GM12891 (cell line): ENCODE results near the gene SCML1.

Source experiments
- DNase-seq: peaks from one replicate; pipeline ENCODE4 v3.0.0; 2011; ENCODE audit warnings: low spot score; ENCODE audit not compliant: insufficient read length
- FAIRE-seq: peaks from 2 replicates; lab custom pipeline; 2011; peaks lifted over from hg19 to GRCh38; lab: Jason Lieb, UNC
- PAX5 ChIP-seq: IDR thresholded peaks from 2 replicates; pipeline ENCODE4 v1.6.1; 2011; ENCODE audit warnings: low read length, moderate library complexity, mild to moderate bottlenecking; ENCODE audit not compliant: insufficient read depth, severe bottlenecking
- POLR2A ChIP-seq: IDR thresholded peaks from 2 replicates; pipeline ENCODE4 v1.6.1; 2011; ENCODE audit warnings: low read depth, low read length, control low read depth
- POLR2AphosphoS5 ChIP-seq: IDR thresholded peaks from 2 replicates; pipeline ENCODE4 v1.6.1; 2011; ENCODE audit warnings: low read depth, low read length, control low read depth
- POU2F2 ChIP-seq: IDR thresholded peaks from 2 replicates; pipeline ENCODE4 v1.6.1; 2011; ENCODE audit warnings: low read depth, mild to moderate bottlenecking, control low read depth, low read length, moderate library complexity
- SPI1 ChIP-seq: IDR thresholded peaks from 2 replicates; pipeline ENCODE4 v1.6.1; 2011; ENCODE audit warnings: low read depth, low read length, control low read depth
- TAF1 ChIP-seq: IDR thresholded peaks from 2 replicates; pipeline ENCODE4 v1.6.1; 2011; ENCODE audit warnings: low read depth, low read length, control low read depth

The SCML1 gene

DNA sequence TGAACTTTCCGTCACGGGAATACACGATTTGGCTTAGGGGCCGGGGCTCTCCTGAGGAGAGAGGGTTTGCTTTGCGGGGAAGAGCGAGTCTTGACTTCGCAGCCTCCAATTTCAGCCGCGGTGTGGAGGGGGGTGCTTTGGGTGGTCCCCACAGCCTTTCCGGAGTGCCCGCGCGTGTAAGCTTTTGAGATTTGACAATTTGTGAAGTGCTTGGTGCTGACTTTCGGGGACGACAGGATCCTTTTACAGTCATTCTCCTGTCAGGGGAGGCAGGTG, 355 bp downstream of the SCML1 start:
- FAIRE-seq (no peak), DNase-seq (no peak)
- TF ChIP-seq TAF1 (no peak), SPI1 (no peak), POU2F2 (no peak), PAX5 (no peak), POLR2AphosphoS5 (no peak), POLR2A (no peak)

DNA sequence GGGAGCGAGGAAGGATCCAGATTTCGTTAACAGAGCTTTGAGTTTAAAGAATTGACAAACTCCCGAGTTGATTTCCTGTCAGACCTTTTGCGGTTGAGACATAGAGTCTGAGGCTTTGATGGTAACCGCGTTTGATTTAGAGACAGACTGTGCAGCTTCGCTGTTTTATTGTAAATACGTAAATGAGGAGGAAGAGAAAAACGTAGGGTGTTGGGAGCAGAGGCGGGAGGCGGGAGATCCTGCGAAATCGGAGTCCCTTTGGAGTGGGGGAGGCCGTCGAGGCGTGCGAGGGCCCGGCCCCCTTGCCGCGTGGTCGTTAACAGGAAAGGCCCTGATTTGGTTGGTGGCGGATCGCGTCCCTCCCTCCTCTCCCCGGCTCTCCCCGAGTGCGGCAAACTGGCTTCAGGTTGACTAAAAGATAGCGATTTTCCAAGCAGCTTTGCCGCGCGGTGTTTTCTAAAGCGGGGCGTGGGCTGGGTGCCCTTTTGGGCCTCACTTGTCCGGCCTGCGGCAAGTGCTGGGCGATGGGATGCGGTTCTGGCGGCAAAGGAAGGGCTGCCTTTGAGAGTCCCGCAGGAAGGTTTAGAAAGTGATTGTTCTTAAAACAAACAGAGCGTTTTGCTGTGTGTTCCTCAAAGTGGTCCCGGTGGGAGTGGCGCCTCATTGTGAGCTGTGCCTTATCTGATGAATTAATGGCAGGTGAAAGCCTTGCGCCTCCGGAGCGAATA, 857 bp downstream of the SCML1 start:
- no peak for FAIRE-seq
- DNase-seq = no peak
- no peak for TF ChIP-seq POLR2AphosphoS5
- TF ChIP-seq POLR2A = no peak
- no peak for TF ChIP-seq POU2F2
- TF ChIP-seq TAF1 = no peak
- no peak for TF ChIP-seq SPI1
- no peak for TF ChIP-seq PAX5

DNA sequence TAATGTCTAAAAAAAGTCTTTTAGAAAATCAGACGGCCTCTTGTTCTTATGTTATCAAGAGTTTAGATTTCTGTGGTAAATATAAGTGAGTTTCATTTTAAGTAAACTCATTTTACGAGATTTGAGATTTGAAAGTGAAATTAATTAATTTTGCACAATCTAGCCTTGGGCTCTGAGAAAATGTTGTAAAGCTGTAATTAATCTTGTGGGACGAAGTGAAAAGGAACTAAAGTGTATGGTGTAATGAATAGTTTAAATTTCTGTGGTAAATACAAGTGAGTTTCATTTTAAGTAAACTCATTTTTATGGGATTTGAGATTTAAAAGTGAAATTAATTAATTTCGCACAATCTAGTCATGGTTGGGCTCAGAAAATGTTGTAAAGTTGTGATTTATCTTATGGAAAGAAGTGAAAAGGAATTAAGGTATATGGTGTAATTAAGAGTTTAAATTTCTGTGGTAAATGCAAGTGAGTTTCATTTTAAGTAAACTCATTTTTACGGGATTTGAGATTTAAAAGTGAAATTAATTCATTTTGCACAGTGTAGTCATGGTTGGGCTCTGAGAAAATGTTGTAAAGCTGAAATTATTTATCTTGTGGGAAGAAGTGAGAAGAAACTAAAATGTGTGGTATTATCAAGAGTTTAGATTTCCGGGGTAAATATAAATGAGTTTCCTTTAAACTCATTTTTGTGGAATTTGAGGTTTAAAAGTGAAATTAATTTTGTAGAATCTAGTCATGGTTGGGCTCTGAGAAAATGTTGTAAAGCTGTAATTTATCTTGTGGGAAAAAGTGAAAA, 1.6 kb downstream of the SCML1 start:
- DNase-seq (no peak), FAIRE-seq (no peak)
- TF ChIP-seq PAX5 = no peak

DNA sequence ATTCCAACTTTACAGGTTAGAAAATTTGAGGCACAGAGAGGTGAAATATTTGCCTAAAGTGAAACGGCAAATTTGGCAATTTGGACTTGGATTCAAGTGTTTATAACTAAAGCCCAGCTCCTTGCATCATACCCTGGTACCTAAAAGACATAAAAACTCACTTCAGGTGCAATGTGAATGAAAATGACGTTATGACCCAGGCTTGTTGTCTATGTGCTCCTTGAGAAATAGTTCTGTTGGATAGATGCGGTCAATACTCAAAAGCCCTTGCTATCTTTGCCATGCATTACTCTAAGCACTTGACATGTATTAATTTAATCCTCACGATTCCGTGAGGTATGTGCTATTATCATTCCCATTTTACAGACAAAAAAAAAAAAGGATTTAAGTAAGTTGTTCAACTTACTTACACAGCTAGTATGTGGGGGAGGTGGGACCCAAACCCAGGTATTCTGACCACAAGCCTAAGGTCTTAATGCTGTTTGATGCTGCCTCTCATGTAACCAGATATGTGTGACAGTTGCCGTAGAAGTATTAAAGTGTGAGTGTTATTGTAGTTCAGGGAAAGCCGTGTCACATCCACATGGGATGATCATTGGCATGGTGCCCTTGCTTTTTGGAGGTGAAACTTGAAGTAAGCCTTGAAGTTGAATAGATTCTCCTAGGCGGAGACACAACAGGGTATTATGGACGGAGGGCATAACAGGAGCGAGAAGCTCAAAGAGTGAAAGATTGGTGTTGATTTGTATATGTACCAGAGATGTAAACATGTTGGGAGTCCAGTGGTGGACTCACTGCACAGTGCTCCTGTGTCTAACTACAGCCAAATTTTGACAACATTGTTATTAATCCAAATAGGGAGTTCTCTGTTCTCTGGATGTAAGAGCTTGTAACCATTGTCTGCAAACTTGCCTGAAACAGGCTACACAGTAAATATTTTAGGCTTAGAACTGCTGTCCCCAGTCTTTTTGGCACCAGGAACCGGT, 3.1 kb downstream of the SCML1 start:
- DNase-seq (no peak), FAIRE-seq (no peak)
- TF ChIP-seq POLR2A = no peak
- TF ChIP-seq POLR2AphosphoS5 = no peak
- TF ChIP-seq TAF1 = no peak
- TF ChIP-seq PAX5 = no peak
- no peak for TF ChIP-seq POU2F2
- no peak for TF ChIP-seq SPI1

DNA sequence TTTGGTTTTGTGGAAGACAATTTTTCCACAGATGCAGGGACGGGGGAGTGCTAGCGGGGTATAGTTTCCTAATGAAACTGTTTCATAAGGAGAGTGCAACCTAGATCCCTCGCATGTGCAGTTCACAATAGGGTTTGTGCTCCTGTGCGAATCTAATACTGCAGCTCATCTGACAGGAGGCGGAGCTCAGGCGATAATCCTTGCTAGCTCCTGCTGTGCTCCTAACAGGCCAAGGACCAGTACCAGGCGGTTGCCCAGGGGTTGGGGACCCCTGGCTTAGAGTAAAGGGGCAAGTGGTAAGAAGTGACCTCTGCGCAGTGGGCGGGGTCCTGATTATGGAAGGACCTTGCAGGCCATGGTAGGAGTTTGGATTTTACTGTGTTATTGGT, 3.8 kb downstream of the SCML1 start:
- FAIRE-seq (no peak), DNase-seq (no peak)
- no peak for TF ChIP-seq SPI1

DNA sequence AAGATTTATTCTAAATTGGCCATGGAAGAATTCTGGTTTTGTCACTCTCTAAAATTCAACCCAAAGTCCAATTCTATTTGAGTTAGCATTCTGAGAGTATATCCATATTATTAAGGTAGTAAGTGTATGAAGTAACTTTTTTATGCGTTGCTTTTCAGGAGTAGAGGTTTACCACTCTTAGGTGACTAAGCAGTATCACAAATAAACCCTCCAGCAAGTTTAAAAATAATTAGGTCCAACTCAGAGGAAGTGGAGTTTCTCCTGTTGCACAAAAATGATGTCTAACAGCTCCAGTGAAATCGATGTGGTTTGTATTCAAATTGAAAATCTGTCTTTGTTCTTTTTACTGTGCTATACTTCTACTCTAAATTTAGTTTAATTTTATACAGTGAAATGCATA, 6.6 kb downstream of the SCML1 start:
- TF ChIP-seq TAF1 = no peak
- no peak for TF ChIP-seq POLR2A
- no peak for TF ChIP-seq SPI1
- no peak for TF ChIP-seq POU2F2
- no peak for TF ChIP-seq PAX5
- TF ChIP-seq POLR2AphosphoS5 = no peak
- DNase-seq = no peak
- FAIRE-seq = no peak

DNA sequence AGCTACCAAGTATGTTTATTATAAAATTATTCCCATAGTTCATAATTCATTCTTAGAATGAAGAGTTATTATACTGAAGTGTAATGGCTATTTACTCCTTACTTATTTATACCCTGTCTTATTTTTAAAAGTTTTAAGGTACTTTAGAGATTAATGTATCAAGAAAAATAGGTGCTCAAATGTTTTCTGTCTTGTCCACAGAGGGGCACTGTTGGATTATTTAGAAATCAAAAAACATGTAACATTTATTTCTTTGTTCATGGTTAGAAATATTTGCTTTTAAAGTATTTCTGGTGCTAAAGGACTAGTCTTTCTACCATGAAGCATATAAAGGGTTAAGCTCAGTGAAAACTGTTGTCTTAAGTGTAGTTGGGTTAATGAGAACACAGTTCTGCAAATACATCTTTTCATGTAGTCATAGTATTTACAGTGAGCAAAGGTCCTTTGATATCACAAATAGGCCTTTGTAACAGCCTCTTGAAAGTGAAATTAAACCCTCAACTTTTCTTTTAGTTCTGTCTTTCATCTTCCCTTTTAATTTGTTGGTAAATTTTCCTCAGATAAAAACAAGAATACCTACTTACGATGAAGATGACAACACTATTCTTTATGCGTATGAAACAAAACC, 7.7 kb downstream of the SCML1 start:
- DNase-seq (no peak), FAIRE-seq (no peak)
- no peak for TF ChIP-seq POU2F2
- no peak for TF ChIP-seq PAX5
- no peak for TF ChIP-seq POLR2AphosphoS5
- TF ChIP-seq TAF1 = no peak
- TF ChIP-seq POLR2A = no peak
- no peak for TF ChIP-seq SPI1

DNA sequence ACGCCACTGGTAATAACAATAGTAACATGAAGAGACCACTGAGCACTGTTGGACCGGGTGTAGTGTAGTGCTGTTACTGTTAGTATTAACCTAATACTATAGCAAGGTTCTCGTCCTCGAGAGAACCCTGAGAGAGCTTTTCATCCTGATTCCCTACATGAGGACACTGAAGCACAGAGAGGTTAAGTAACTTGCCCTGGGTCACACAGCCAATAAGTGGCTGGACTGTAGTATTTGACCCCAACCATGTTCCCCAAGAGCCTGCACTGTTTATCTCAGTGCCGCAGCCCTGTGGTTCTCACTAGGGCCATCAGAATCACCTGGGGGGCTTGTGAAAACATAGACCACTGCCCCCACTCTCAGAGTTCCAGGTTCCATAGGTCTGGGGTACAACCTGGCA, 10.4 kb downstream of the SCML1 start:
- TF ChIP-seq PAX5 (no peak), SPI1 (no peak), POLR2A (no peak), POU2F2 (no peak), TAF1 (no peak), POLR2AphosphoS5 (no peak)
- DNase-seq = no peak

DNA sequence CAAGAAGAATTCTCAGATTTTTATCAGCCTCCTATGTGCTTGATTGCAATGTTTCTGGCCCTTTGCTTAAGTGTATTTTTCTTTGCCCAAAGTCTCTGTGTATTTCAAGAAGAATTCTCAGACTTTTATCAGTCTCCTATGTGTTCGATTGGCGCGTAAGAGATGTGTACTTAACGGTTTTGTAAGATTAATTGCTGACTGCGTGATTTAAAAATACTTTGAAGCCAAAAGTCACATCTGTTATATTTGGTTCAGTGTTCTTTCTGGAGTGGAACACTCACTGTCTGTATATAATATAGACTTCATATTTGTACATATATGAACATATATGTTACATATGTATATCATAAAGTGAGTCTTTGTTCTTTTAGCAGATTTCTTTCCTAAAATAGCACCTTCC, 11.4 kb downstream of the SCML1 start:
- TF ChIP-seq POU2F2 = no peak
- TF ChIP-seq TAF1 = no peak
- no peak for TF ChIP-seq SPI1
- TF ChIP-seq PAX5 = no peak
- TF ChIP-seq POLR2AphosphoS5 = no peak
- no peak for TF ChIP-seq POLR2A
- no peak for DNase-seq
- FAIRE-seq = no peak

More for the DNA sequence above, 10.4 kb downstream of the SCML1 start:
- FAIRE-seq = no peak
